Astrocyte (in vitro differentiated cells and primary cell): ENCODE results near the gene FBXL13.
"Not testable (repeated sequence)": the region's sequence is repeated elsewhere in the genome, so short reads cannot be mapped to it uniquely, and the experiment has no call there.

Experiments
- CTCF ChIP-seq: IDR thresholded peaks from 2 replicates; pipeline ENCODE4 v1.5.1; 2011; ENCODE audit warnings: low read depth, mild to moderate bottlenecking, inconsistent platforms, low read length, moderate library complexity; ENCODE audit not compliant: insufficient read depth
- EZH2 ChIP-seq: IDR thresholded peaks from 2 replicates; pipeline ENCODE4 v1.6.1; 2012; ENCODE audit warnings: mild to moderate bottlenecking, low read length, inconsistent platforms; ENCODE audit not compliant: insufficient read depth

DNA sequence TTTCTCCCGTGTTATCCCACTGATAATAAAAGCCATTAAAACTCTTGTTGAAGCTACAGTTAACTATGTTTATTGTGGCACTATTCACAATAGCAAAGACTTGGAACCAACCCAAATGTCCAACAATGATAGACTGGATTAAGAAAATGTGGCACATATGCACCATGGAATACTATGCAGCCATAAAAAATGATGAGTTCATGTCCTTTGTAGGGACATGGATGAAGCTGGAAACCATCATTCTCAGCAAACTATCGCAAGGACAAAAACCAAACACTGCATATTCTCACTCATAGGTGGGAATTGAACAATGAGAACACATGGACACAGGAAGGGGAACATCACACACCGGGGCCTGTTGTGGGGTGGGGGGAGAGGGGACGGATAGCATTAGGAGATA lies 97.0 kb downstream of the FBXL13 start:
- not testable (repeated sequence) for TF ChIP-seq EZH2, CTCF
